COLO668 (cell line): Measurements from ENCODE around the gene TCF7L1.
"Not testable (repeated sequence)": the region's sequence is repeated elsewhere in the genome, so short reads cannot be mapped to it uniquely, and the experiment has no call there.

ENCODE experiments used
- DNase-seq: peaks from one replicate; lab custom pipeline; 2025; ENCODE audit not compliant: unreplicated experiment; lab: John Stamatoyannopoulos, UW

Gene TCF7L1

DNA sequence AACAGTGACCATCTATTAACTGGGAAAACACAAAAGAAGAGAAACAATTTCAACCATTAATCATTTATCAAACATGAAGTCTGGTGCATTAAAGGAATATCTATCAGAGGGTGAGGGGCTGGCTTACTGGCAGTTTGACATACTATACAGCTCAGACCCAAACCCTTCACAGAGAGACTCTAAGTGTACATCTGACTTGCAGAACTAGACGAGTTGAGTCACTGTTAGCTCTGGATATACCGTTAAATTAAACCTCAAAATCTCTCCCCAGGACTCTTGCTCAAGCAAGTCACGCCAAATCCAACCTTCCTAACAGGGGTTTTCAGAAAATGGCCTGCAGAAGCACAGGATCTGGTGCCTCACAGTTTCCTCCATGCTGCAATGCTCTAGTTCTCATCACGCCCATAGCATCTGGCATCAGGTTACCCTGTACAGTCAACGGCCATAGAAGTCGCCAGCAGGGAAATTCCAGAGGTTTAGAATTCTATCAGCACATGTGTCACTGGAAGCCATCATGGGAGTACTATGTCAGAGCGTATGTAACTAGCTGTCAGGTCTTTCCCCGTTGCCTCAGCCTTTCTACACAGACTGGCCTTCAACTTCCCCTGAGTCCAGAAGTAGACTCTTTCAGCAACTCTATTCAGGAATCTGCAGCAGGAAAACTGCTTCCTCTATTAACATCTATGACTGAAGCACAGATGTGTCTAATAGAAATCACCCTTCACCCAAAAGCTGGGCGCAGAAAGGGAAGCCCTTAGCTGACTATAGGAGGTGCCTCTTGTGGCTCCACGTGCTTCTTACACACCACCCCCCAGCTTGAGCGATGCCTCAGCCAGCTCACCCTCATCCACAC, 185.3 kb downstream of the TCF7L1 start:
- DNase-seq, result peak; percentile 13

DNA sequence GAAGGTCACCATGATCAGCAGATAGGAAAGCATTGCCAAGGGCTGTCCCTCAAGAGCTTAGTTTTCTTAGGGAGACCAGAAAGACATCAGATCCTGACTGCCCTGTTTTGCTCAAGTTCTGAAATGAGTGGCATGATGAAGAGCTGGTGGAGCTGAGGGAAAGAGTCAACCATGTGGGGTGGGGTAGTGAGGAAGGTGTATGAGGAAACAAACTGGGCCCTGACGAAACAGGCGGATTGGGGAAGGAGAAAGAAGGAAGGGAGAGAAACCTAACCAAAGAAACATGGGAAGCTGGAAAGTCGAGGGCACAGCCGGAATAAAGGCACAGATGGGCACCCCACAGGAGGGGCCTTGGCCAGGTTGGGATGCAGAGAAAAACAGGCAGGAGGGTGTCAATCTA, 186.6 kb downstream of the TCF7L1 start:
- no peak for DNase-seq

- no peak for DNase-seq
Observed at GRCh38 chr2:85323351-85323987, 190.3 kb downstream of the TCF7L1 start.

- not testable (repeated sequence) for DNase-seq
Observed at GRCh38 chr2:85323988-85324367, 190.8 kb downstream of the TCF7L1 start.

GRCh38 chr2:85324639-85325465, 191.7 kb downstream of the TCF7L1 start:
- no peak for DNase-seq

DNA sequence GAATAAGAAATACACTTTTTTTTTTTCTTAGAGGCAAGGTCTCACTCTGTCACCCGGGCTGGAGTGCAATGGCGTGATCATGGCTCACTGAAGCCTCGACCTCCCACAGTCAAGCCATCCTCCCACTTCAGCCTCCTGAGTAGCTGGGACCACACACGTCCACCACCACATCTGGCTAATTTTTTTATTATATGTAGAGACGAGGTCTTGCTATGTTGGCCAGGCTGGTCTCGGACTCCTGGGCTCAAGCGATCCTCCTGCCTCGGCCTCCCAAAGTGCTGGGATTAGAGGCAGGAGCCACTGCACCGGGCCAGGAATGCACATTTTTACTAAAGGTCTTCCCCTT, 192.2 kb downstream of the TCF7L1 start:
- no peak for DNase-seq

DNA sequence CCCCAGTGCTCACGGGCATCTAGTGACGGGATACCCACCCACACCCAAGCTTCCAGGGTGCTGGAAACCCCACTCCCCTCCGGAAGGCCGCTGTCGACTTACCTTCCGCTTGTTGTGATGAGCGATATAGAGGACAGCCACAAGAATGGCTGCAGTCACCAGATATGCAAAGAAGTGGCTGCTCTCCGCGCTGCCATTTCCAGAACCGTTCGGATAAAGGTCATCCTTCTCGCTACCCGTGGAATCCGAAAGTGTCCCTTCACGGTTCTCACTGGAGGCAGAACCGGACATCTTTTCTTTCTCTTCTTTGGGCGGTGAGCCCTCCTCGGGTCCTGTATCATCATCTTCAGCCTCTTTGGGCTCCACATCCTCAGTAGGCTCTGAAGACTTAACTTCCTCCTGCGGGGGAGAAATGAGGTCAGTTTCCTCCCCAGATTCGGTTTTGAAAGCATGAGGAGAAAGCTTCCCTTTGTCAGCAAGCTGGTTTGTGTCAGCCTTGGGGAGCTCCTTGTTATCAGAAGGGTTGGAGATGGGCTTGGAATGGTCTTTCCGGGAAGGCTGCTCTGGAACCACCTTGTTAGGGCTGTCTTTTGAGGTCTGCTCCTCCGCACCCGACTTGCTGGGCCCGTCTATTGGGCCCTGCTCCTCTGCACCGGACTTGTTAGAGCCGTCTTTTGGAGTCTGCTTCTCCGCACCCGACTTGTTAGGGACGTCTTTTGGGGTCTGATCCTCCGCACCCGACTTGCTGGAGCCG, 193.4 kb downstream of the TCF7L1 start:
- peak; percentile 23 for DNase-seq

GRCh38 chr2:85327160-85327821, 194.1 kb downstream of the TCF7L1 start:
- peak; percentile 40 for DNase-seq

DNA sequence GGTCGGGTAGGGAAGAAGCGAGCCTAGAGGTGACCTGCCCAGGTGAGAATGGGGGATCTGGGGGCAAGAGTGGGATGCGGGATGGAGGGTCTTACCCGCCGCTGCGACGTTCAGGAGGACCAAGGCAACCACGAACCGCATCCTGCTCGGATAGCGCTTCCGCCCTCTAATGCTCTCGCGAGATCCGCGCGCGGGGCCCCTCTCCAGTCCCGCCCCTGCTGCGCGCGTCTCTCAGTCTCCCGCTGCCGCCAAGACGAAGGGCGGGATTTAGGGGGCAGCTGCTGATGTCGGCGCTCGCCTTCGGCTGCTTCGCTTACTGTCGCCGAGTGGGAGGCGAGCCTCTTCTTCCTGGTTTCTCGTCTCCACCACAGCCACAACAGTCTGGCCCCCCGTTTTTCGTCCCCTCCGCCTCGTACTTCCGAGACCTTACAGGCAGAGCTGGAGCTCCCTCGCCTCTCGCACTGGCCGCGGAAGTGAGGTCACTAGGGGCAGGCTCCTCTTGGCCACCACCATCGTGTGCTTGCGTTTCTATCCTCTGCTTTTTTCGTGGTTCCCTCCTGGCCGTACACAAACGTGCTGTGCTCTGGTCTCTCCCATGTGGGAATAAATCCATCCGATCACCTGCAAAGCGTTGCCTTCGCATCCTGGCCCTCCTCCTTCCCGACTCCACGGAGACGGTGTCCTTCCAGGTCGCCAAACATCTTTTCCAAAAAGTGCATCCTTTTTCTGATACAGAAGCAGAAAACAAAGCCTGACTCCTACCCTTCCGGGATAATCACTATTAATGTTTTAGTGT, 194.8 kb downstream of the TCF7L1 start, which contains the start of gene TGOLN2:
TSS of gene TGOLN2 (minus strand) at position 168 of the 796 bp plus-strand sequence. CDS start at position 141, 27 bp downstream.
- DNase-seq, result peak; percentile 96

DNA sequence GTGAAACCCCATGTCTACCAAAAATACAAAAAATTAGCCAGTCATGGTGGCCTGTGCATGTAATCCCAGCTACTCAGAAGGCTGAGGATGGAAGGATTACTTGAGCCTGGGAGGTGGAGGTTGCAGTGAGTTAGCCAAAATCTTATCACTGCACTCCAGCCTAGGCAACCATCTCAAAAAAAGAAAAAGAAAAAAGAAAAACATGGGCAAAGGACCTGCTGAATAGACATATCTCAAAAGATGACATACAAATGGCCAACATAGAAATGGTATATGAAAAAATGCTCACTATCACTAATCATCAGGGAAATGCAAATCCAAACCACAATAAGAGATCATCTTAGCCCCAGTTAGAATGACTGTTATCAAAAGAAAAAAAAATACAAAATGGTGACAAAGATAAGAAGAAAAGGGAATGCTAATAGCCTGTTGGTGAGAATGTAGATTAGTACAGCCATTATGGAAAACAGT, 196.0 kb downstream of the TCF7L1 start:
- no peak for DNase-seq

- not testable (repeated sequence) for DNase-seq
Observed at GRCh38 chr2:85329701-85330100, 196.5 kb downstream of the TCF7L1 start.

DNA sequence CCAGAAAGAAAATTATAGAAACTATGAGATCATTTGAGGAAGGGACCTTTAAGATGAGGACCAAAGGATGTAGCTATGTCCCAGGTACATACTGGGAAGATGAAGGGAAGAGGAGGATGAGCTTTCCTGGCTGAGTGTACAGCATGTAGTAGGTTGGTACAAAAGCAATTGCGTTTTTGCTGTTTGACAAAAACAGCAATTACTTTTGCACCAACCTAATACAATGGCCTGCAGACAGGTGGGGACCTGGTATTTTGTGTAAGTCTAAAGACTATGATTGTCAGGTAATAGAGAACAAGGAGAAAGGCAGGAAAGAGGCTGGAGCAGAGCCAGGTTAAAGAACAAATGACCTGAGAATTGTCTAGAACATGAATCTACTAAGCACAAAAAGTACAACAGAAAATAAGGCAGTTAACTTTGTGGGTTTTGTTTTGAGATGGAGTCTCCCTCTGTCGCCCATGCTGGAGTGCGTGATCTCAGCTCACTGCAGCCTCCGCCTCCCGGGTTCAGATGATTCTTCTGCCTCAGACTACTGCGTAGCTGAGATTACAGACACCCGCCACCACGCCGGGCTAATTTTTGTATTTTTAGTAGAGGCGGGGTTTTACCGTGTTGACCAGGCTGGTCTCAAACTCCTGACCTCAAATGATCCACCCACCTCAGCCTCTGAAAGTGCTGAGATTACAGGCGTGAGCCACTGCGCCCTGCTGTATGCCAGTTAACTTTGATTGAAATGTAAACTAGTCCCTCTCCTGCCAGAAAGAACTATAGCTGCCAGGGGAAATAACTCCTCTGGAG, 197.8 kb downstream of the TCF7L1 start:
- no peak for DNase-seq

GRCh38 chr2:85333877-85334276, 200.7 kb downstream of the TCF7L1 start:
- not testable (repeated sequence) for DNase-seq

GRCh38 chr2:85334928-85335327, 201.7 kb downstream of the TCF7L1 start:
- DNase-seq, result no peak

GRCh38 chr2:85340034-85340892, 207.1 kb downstream of the TCF7L1 start:
- no peak for DNase-seq

GRCh38 chr2:85341269-85342029, 208.3 kb downstream of the TCF7L1 start:
- DNase-seq, result no peak

GRCh38 chr2:85342156-85342555, 209.0 kb downstream of the TCF7L1 start:
- DNase-seq, result no peak
